Body of pancreas (tissue), 4 donors: ENCODE measurements around the gene LYRM7.

ENCODE experiments used
- CTCF ChIP-seq, 7 experiments: fragments of 450-650 bp in 4 of 7; fragments of 200-600 bp in 3 of 7; sonication (generic) in 3 of 7; IDR thresholded peaks; one replicate each; pipeline ENCODE4 v1.5.1; 2016 to 2019; ENCODE audit warnings: antibody characterized with exemption in 7 of 7
- POLR2A ChIP-seq, 3 donors: fragments of 450-650 bp; IDR thresholded peaks; one replicate each; pipeline ENCODE4 v1.6.1; 2016; ENCODE audit warnings: antibody characterized with exemption in 3 of 3, mild to moderate bottlenecking in 2 of 3

- TF ChIP-seq CTCF (IDR thresholded peaks at IDR 0.05) (no peak), POLR2A (IDR thresholded peaks at IDR 0.05) (no peak)
These were observed 75.8 kb downstream of the LYRM7 start for GRCh38 chr5:131246504-131246903.
